ENCODE measurements around the gene FGF1.
A peak's percentile ranks its signal among the peaks of the same experiment; 100 is the strongest.

The FGF1 gene

GRCh38 chr5:142641711-142642110 is 44.2 kb downstream of the FGF1 start:
- DNase-seq, result no peak

- DNase-seq, result no peak
Observed at GRCh38 chr5:142640316-142641005, 45.4 kb downstream of the FGF1 start.

- DNase-seq, result no peak
Observed at GRCh38 chr5:142639455-142639854, 46.4 kb downstream of the FGF1 start.

GRCh38 chr5:142637871-142638270 is 48.0 kb downstream of the FGF1 start:
- peak; percentile 8 for DNase-seq

GRCh38 chr5:142636698-142637324 is 49.1 kb downstream of the FGF1 start:
- DNase-seq, result no peak

GRCh38 chr5:142636093-142636492 is 49.8 kb downstream of the FGF1 start:
- no peak for DNase-seq

- DNase-seq, result no peak
Observed at GRCh38 chr5:142634216-142635011, 51.5 kb downstream of the FGF1 start.

- no peak for DNase-seq
Observed at GRCh38 chr5:142630927-142631539, 54.9 kb downstream of the FGF1 start.

GRCh38 chr5:142627383-142628217 is 58.3 kb downstream of the FGF1 start:
- no peak for DNase-seq

GRCh38 chr5:142626786-142627185 is 59.1 kb downstream of the FGF1 start:
- DNase-seq, result no peak

GRCh38 chr5:142626099-142626498 is 59.8 kb downstream of the FGF1 start:
- DNase-seq, result no peak

- DNase-seq, result no peak
Observed at GRCh38 chr5:142621227-142621626, 64.7 kb downstream of the FGF1 start.

- DNase-seq, result no peak
Observed at GRCh38 chr5:142619815-142620214, 66.1 kb downstream of the FGF1 start.

- DNase-seq, result no peak
Observed at GRCh38 chr5:142618130-142618523, 67.8 kb downstream of the FGF1 start.

GRCh38 chr5:142617416-142618129 is 68.3 kb downstream of the FGF1 start:
- DNase-seq, result no peak

- DNase-seq, result no peak
Observed at GRCh38 chr5:142615948-142616347, 69.9 kb downstream of the FGF1 start.

GRCh38 chr5:142614054-142614453 is 71.8 kb downstream of the FGF1 start:
- DNase-seq, result no peak

GRCh38 chr5:142613271-142613671 is 72.6 kb downstream of the FGF1 start:
- DNase-seq, result no peak

GRCh38 chr5:142612494-142613270 is 73.2 kb downstream of the FGF1 start:
- no peak for DNase-seq

- DNase-seq, result peak; percentile 16
Observed at GRCh38 chr5:142611154-142611553, 74.7 kb downstream of the FGF1 start.

Measured in SHP77 treated with DMSO at 0.1 percent for 48 hours (cell line).